SKM-1 (cell line): Measurements from ENCODE around the gene LMF1.

ENCODE experiments used
- DNase-seq: peaks from one replicate; lab custom pipeline; 2025; ENCODE audit not compliant: unreplicated experiment; lab: John Stamatoyannopoulos, UW

LMF1 gene

GRCh38 chr16:1003391-1004347 is 32.9 kb upstream of the LMF1 start:
- no peak for DNase-seq

DNA sequence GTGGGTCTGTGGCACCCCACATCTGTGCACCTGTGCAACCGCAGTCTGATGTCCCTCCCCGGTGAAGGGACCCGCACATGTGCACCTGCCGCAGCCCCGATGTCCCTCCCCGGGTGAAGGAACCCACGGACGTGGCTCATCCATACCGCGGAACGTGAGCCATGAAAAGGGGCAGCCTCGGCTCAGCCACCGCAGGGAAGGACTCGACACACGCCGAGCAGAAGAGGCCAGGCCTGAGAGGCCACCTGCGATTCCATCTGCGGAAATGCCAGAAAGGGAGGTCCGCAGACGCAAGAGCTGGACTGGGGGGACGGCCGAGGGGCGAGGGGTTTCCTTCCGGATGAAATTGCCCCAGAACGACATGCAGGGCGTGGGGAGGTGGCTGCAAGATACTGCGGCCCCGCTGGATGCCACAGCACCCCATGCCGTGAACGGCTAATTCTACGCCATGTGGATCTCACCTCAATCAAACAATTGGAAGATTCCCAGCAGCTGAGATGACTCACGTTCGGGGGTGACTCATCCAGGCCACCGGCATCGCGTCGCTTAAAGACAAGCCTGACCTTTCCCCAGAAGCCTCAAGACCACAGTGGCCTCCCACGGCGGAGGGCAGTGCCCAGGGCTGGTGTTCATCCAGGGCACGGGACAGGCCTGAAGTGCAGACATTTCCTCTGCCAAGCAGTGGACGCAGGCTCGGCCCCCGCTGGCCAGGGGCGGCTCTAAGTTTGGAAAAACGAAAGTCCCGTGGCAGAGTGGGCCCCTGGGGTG is 31.8 kb upstream of the LMF1 start:
- no peak for DNase-seq

DNA sequence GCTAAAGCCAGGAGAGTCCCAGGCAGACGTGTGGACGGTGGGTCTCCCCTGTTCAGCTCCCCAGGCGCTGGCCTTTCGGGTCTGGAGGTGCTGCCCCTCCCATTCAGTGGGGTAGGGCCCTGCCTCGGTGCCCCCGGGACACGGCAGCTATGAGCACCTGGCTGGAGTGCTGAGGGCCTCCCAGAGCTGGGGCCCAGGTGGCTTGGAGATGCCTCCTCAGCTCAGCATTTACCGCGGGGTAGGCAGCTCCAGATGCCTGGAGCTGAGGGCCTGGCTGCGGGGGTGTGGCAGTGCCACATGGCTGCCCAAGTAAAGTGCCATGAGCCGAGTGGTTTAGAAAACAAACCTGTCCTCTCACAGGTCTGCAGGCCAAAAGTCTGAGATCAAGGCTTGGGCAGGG is 30.3 kb upstream of the LMF1 start:
- no peak for DNase-seq

DNA sequence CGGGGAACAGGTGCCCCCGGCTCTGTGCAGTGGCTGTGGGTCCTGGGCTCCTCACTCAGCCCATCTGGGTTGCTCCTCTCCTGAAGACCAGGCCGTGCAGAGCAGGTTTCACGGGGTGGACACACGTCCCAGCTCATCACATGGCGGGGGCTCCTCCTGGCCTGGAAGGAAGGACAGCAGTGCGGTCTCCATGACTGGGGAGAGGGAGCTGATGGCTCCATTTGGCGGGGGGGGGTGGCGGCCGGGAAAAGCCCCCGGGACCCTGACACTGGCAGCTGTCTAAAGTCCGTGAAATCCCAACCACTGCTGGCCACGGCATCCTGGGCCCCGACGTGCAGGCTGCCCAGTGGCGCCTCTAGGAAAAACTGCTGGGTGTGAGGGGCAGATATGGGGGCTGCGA is 29.8 kb upstream of the LMF1 start:
- no peak for DNase-seq

DNA sequence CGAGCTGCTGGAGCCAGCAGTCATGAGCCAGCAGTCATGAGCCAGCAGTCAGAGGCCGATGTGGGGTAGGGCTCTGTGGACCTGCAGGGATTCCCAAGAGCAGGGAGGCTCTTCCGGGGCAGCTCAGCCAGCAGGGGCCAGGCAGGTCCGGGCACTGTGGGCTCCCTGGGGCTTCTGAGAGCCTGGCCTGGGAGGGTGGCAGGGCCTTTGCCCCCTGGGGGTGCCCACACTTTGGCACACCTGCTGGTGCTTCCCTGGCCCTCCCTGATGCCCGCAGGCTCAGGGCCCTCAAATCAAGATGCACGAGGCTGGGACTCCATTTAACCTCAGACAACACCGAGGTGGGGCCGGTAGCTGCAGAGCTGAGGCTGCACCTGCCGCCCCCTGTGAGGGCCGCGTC is 28.9 kb upstream of the LMF1 start:
- no peak for DNase-seq

DNA sequence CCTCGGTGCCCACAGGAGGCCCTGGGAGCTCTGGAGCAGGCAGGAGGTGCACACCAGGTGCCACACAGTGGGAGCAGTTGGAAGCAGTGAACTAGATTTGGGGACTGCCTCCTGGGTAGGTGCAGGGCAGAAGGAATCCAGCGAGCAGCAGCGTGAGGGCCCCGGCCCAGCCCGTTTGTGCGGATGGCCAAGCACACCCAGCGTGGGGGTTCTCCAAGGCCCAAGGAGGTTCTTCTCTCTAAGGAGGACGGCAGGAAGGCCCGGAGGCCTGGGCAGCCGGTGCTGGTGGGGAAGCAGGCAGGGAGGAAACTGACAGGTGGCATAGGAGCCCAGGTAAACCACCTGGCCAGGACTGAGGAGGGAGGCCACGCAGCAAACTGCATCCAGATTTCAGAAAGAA is 27.8 kb upstream of the LMF1 start:
- DNase-seq = no peak

GRCh38 chr16:998211-998610 is 27.4 kb upstream of the LMF1 start:
- DNase-seq = no peak

DNA sequence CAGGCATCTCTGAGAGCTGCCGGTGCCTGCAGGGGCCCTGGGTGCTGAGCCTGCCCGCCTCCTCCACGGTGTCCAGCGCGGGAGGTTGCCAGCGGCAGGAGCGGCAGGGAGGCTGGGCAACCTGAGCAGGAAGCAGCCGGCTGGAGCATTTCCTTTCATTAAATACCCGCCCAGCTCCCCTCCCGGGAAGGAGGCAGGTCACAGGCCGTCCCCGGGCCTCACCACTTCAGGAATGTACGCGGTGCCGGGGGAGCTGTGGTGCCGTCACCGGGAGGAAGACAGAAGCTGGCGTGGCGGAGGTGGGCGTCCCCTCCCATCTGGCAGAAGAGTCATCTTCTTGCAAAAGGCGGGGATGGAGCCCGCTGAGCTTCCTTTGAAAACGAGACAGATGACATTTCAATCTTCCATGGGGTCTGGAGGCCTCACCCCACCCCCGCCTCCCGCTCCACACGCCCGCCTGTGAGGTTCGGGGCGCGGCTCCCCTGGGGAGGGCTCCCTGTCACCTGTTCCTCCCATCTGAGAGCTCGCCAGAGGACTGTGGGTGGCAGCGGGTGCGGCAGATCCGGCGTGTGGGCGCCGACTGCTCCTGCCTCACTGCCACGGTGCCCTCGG is 26.8 kb upstream of the LMF1 start:
- DNase-seq = no peak

DNA sequence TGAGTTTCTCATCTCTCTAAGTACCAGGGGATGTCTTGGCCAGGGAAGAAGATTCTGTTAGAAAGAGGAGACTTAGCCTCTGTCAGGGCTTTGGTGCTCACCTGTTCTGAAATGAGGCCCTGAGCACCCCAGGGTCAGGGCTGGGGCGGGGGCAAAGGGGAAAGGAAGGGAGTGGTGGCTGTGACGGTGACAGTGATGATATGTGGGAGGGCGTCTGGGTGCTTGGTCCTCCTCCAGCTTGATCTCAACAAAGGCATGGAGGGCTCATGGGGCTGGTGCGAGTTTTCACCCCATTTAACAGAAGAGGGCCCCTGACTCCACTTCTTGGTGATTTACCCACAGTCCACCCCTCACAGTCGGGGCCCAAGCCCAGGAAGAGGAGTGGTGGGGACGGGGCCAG is 25.9 kb upstream of the LMF1 start:
- DNase-seq = no peak

- DNase-seq = no peak
Observed at GRCh38 chr16:995783-996182, 25.0 kb upstream of the LMF1 start.

GRCh38 chr16:995087-995486 is 24.3 kb upstream of the LMF1 start:
- DNase-seq = no peak

- DNase-seq = no peak
Observed at GRCh38 chr16:993731-994130, 22.9 kb upstream of the LMF1 start.

DNA sequence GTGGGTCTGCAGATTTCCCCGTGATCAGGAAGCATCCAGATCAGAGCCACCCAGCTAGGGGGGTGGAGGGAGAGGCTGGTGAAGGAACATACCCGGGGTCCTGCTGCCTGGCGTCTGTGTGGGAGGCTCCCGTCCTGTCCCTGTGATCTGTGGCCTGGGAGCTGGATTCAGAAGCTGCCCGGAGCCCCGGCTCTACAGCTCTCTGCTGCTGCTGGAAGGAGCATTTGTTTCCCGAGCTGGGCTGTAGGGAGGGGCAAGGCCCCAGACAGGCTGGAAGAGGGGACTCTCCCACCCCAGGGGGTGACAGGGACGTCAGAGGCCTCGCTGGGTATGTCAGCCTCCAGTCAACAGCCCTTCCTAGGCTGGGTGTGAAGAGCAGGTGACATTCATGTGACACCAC is 21.0 kb upstream of the LMF1 start:
- no peak for DNase-seq

DNA sequence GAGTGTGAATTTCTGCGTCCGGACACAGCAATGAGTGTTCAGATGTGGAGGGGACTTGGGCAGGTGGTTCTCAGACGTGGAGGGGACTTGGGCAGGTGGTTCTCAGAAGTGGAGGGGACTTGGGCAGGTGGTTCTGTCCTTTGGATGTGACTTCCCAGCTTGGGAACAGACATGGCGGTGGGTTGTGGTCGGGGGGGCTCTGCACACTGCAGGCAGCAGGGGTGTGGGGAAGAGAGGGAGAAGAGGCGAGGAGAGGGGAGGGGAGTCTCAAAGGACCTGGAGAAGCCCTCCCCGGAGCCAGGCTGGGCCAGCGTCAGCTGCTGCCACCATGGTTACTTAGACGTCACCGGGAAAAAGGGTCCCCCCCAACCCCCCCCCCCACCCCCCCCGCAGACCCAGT is 20.6 kb upstream of the LMF1 start:
- no peak for DNase-seq

- DNase-seq = no peak
Observed at GRCh38 chr16:990516-991291, 19.9 kb upstream of the LMF1 start.

DNA sequence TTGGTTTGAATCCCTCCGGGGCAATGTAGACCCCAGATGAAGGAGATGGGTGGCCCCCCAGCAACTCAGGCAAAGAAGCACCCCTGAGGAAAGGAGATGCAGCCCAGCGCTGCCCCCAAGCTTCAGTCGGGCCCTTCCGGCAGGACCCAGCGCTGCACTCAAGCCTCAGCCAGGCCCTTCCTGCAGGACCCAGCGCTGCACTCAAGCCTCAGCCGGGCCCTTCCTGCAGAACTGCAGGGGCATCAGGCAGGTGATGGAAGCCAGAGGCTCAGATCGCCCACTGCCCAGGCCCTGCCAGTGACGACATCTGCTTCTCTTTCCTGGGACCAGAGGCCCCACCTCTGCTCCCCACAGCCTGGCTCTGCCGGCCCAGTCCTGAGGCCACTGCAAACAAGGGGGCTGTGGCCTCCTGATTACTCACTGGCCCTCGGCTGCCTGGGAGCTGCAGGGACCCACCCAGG is 18.6 kb upstream of the LMF1 start:
- DNase-seq = no peak

GRCh38 chr16:988471-989353 is 17.9 kb upstream of the LMF1 start:
- no peak for DNase-seq

DNA sequence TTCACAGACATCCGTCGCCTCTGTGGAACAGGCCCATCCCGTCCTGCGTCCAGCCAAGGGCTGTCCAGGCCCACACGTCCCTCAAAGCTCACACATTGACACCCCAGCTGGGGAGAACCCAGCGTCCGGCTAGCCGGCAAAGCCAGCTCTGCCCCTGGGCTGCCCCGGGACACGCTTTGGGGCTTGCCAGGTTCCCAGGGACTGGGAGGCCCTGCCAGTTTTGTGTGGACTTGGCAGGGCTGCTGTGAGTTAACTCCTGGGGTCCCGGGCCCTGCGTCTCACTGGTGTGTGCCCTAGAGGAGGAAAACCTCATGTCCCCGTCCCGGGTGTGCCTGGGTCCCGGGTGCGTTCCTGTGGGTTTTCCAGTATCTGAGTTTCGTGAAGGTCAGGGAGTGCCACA is 17.1 kb upstream of the LMF1 start:
- no peak for DNase-seq

DNA sequence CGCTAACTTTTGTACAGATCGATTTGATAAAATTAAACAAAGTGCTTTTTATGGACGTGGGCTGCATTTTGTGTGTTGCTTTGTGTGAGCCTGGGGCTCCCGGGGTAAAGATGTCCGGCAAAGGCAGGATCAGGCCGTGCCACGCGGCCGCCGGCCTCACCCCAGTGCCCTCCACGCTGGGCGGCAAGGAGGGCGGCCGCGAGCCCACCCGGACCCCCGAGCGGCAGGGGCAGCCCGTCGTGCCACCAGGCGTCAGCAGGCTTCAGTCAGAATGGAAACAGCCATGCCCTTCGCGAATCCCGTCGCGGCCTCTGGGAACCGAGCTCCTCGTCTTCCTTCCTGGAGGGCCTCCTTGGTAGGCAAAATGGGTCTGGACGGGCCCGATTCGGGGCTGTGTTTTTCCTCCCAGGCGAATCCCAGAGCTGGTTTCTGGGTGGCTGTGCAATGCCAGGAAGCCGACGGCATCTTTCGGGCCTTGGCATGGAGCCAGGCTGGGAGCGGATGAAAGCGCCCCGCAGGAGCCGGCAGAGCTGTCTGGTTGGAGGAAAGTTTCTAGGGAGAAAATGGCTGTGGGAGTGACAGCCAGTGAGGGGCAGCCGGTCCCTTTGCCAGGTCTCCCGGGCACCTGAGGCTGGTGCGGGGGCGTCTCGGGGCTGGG is 16.3 kb upstream of the LMF1 start:
- no peak for DNase-seq

DNA sequence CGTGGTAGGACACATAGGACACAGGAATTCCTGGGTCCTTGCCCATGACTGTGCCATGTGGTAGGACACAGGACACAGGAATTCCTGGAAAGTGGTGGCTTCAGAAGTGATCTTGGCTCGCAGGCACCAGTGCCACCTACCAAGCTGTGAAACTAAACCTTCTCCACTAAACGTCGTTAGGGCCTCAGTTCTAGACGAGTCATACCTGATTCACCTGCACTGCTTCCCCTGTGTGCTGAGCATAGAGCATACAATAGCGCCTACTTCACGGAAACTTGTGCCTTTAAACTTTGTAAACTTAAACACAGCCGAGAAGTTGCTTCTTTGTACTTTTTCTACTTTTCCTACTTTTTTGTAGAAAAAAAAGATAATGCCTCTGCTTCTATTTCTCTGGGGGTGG is 15.6 kb upstream of the LMF1 start:
- no peak for DNase-seq
